Measurements from ENCODE around the gene TOGARAM2.

DNA sequence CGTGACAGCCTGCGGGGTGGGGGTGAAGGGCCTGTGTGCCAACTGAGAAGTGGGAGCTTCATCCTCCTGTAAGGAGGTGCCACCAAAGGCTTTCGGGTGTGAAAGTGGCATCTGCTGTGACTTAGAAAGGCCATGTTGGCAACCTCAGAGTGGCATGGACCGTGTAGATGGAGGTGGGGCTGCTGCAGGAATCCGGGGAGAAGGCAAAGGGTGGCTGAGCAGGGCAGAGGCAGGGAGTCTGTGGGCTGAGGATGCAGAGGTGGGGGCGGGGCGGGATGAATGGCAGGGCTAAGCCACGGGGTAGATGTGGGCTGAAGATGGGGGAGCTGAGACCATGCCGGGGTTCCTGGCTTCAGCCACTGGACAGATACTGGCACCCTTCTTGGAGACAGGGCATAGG lies 28.2 kb downstream of the TOGARAM2 start:
- no peak for TF ChIP-seq EZH2 (IDR thresholded peaks at IDR 0.05; ENCODE audit: low read depth, unreplicated experiment)
- TF ChIP-seq, protein P1, sequence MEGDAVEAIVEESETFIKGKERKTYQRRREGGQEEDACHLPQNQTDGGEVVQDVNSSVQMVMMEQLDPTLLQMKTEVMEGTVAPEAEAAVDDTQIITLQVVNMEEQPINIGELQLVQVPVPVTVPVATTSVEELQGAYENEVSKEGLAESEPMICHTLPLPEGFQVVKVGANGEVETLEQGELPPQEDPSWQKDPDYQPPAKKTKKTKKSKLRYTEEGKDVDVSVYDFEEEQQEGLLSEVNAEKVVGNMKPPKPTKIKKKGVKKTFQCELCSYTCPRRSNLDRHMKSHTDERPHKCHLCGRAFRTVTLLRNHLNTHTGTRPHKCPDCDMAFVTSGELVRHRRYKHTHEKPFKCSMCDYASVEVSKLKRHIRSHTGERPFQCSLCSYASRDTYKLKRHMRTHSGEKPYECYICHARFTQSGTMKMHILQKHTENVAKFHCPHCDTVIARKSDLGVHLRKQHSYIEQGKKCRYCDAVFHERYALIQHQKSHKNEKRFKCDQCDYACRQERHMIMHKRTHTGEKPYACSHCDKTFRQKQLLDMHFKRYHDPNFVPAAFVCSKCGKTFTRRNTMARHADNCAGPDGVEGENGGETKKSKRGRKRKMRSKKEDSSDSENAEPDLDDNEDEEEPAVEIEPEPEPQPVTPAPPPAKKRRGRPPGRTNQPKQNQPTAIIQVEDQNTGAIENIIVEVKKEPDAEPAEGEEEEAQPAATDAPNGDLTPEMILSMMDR (conservative IDR thresholded peaks at IDR 0.05; ENCODE audit: low read depth in 2 of 2) = no peak
- TF ChIP-seq EZH2phosphoT487 (IDR thresholded peaks at IDR 0.05; ENCODE audit: unreplicated experiment) = no peak
- TF ChIP-seq POLR2AphosphoS5 (IDR thresholded peaks at IDR 0.05; ENCODE audit: low read depth) = no peak

Data from GM23338 (cell line).